Activated CD4-positive, alpha-beta T cell treated with anti-CD3 and anti-CD28 coated beads for 24 hours (primary cell): ENCODE data around the gene GPR183.

Experiments used
- DNase-seq, 2 donors: peaks; one replicate each; pipeline ENCODE4 v3.0.0-alpha.2; 2020; ENCODE audit warnings: low read depth in 2 of 2

Gene GPR183

GRCh38 chr13:99307247-99307646 lies at the start of gene GPR183:
Gene GPR183 (minus strand): TSS chr13:99307399. CDS start chr13:99296145, 11,254 bp downstream.
- no peak for DNase-seq

- DNase-seq: no peak
These were observed 49.3 kb upstream of the GPR183 start for GRCh38 chr13:99356262-99357091.

GRCh38 chr13:99356012-99356261 lies 48.7 kb upstream of the GPR183 start:
- DNase-seq: no peak

- no peak for DNase-seq
These were observed 48.2 kb upstream of the GPR183 start for GRCh38 chr13:99355267-99356011.

GRCh38 chr13:99354371-99354951 lies 47.3 kb upstream of the GPR183 start:
- DNase-seq: no peak

- no peak for DNase-seq
These were observed 46.6 kb upstream of the GPR183 start for GRCh38 chr13:99353836-99354235.

- no peak for DNase-seq
These were observed 46.0 kb upstream of the GPR183 start for GRCh38 chr13:99353246-99353600.

- DNase-seq: no peak
These were observed 45.4 kb upstream of the GPR183 start for GRCh38 chr13:99352351-99353245.

- DNase-seq: no peak
These were observed 44.6 kb upstream of the GPR183 start for GRCh38 chr13:99351772-99352171.

- no peak for DNase-seq
These were observed 43.0 kb upstream of the GPR183 start for GRCh38 chr13:99350191-99350590.

GRCh38 chr13:99347911-99348451 lies 40.8 kb upstream of the GPR183 start:
- no peak for DNase-seq

GRCh38 chr13:99347335-99347878 lies 40.2 kb upstream of the GPR183 start:
- DNase-seq: no peak

GRCh38 chr13:99346335-99347042 lies 39.3 kb upstream of the GPR183 start:
- no peak for DNase-seq

GRCh38 chr13:99345345-99345744 lies 38.1 kb upstream of the GPR183 start:
- no peak for DNase-seq

- DNase-seq: no peak
These were observed 37.5 kb upstream of the GPR183 start for GRCh38 chr13:99344610-99345208.

- no peak for DNase-seq
These were observed 35.6 kb upstream of the GPR183 start for GRCh38 chr13:99342723-99343315.

GRCh38 chr13:99341969-99342722 lies 34.9 kb upstream of the GPR183 start:
- DNase-seq: no peak

- no peak for DNase-seq
These were observed 33.4 kb upstream of the GPR183 start for GRCh38 chr13:99340638-99341037.

- DNase-seq: no peak
These were observed 32.7 kb upstream of the GPR183 start for GRCh38 chr13:99339736-99340397.
